ENCODE measurements around the gene RHEB.

Gene RHEB

DNA sequence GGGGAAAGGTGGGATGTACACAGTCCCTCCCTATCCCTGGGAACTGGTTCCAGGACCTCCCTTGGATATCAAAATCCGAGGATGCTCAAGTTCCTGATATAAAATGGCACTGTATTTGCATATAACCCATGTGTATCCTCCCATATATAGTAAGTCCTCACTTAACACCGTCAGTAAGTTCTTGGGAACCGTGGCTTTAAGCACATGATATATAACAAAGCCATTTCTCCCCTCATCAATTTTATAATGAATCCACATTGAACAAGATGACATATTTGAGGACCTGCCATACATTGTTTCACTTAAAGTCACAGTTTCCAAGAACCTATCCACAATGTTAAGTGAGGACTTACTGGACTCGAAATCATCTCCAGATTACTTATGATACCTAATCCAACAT lies 85.1 kb downstream of the RHEB start:
- no peaks in the 10 kb centered on the region for H3K9me3 ChIP-seq (ENCODE audit: control insufficient read depth in 1 of 2, low read length in 2 of 2)
- H3K36me3 ChIP-seq (ENCODE audit: control insufficient read depth in 1 of 2, insufficient read depth in 2 of 2, low read length in 2 of 2), result no peaks in the 10 kb centered on the region
- no peak overlapping the region for H3K9ac ChIP-seq (ENCODE audit: low read depth in 1 of 2, low read length in 2 of 2)
- no peak overlapping the region for H3K4me3 ChIP-seq (ENCODE audit: low read depth in 1 of 2, low read length in 2 of 2)
- peaks cover 6 to 7% of the 10 kb centered on the region in 2 donors for H3K27me3 ChIP-seq (ENCODE audit: control insufficient read depth in 1 of 2, insufficient read depth in 2 of 2, low read length in 2 of 2)
- peaks cover 4 to 11% of the 10 kb centered on the region in 2 donors for H3K4me1 ChIP-seq (ENCODE audit: control insufficient read depth in 1 of 2, insufficient read depth in 2 of 2, low read length in 2 of 2)
- no peak overlapping the region for H3K27ac ChIP-seq (ENCODE audit: low read depth, low read length)

DNA sequence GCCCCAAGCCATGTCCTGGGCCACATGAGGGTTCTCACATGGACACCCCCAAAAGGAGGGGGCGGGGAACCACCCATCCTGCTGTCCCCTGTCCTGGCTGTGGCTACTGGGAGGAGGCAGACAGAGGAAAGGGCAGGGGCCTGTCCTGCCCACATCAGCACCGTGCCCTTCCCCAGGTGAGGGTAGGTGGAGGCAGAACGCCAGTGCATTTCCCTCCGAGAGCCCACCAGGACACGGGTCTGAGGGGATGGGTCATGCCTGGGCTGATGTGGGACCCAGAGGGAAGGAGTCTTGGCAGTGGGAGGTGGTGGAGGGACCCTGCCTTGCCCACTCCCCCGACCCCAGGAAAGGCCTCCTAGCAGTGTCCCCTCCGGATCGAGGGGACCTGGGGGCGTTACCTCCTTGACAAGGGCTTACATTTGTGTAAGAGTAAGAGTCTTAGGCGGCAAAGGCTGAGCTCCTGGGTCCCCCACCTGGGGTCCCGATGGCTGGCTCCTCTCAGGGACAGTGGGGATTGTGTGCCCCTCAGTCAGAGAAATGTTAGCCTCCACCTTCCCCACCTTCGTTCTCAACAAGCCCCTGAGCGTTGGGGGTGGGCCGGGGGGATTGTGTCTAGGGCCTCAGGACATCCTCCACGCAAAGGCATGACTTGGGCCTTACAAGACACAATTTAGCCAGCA lies 85.8 kb downstream of the RHEB start:
- no peak overlapping the region for H3K9ac ChIP-seq (ENCODE audit: low read depth in 1 of 2, low read length in 2 of 2)
- H3K27me3 ChIP-seq (ENCODE audit: control insufficient read depth in 1 of 2, insufficient read depth in 2 of 2, low read length in 2 of 2), result peaks cover 0 to under 1% of the 10 kb centered on the region in 2 donors
- H3K4me1 ChIP-seq (ENCODE audit: control insufficient read depth in 1 of 2, insufficient read depth in 2 of 2, low read length in 2 of 2), result peaks cover 7 to 16% of the 10 kb centered on the region in 2 donors
- no peak overlapping the region for H3K4me3 ChIP-seq (ENCODE audit: low read depth in 1 of 2, low read length in 2 of 2)
- H3K9me3 ChIP-seq (ENCODE audit: control insufficient read depth in 1 of 2, low read length in 2 of 2), result no peaks in the 10 kb centered on the region
- no peak overlapping the region for H3K27ac ChIP-seq (ENCODE audit: low read depth, low read length)
- no peaks in the 10 kb centered on the region for H3K36me3 ChIP-seq (ENCODE audit: control insufficient read depth in 1 of 2, insufficient read depth in 2 of 2, low read length in 2 of 2)

DNA sequence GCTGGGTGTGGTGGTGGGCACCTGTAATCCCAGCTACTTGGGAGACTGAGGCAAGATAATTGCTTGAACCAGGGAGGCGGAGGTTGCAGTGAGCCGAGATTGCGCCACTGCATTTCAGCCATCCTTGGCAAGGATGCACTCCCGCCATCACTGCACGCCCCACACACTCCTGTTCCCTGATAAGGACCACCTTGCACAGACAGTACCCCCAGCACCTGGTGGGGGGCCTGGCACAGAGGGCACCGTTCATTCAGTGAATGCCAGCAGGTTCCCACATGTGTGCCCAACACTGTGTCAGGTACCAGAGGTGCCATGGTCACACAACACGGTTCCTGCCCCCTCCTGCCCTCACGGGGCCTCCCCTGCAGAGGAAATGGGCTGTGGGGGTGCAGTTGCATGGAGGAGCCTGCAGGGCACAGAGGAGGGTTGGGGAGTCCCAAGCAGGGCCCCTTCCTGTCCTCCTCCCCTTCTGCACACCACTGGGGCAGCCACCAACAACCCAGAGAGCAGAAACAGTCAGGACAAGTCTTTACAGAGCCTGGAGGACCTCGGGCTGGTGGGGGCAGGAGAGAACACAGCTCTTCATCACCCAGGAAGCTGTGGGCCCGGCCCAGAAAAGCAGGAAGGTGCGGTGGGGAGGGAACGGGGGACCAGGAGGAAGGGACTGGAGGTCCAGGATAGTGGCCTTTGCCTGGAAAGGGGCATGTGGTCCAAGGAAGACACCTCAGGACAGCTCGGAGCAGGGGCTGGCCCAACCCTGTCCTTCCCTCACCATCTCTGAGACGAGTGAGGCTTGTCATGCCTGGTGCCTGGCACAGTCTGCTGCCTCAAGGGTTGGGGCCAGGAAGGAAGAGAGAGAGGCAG lies 86.8 kb downstream of the RHEB start:
- H3K9ac ChIP-seq (ENCODE audit: low read depth in 1 of 2, low read length in 2 of 2), result no peak overlapping the region
- no peak overlapping the region for H3K4me3 ChIP-seq (ENCODE audit: low read depth in 1 of 2, low read length in 2 of 2)
- no peak overlapping the region for H3K27ac ChIP-seq (ENCODE audit: low read depth, low read length)
- H3K27me3 ChIP-seq (ENCODE audit: control insufficient read depth in 1 of 2, insufficient read depth in 2 of 2, low read length in 2 of 2), result no peaks in the 10 kb centered on the region
- peaks cover 7 to 16% of the 10 kb centered on the region in 2 donors for H3K4me1 ChIP-seq (ENCODE audit: control insufficient read depth in 1 of 2, insufficient read depth in 2 of 2, low read length in 2 of 2)
- H3K36me3 ChIP-seq (ENCODE audit: control insufficient read depth in 1 of 2, insufficient read depth in 2 of 2, low read length in 2 of 2), result no peaks in the 10 kb centered on the region
- H3K9me3 ChIP-seq (ENCODE audit: control insufficient read depth in 1 of 2, low read length in 2 of 2), result no peaks in the 10 kb centered on the region

DNA sequence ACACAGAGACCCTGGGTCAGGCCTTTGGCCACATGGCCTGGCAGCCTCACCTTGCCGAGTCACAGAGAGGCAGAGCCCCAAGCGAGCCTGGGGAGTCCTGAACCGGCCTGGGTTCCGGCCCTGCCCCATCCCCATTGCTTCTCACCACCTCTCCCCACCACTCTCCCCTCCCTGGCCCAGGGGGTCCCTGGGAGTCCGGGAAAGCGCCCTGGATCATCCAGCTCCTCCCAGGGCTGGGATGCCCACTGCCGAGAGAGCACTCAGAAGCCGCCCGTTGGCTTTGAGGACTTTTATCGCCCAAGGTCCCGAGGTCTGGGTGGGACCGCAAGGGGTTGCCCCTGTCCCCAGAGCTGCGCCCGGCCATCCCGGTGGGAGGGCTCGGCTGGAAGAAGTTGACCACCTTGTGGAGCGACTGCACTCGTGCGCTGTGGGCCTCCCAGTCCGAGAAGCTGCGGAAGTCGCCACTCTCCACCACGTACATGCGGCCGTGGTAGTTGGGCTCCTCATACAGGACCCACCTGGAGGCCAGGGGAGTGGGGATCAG lies 87.9 kb downstream of the RHEB start:
- Histone ChIP-seq H3K9ac (ENCODE audit: low read depth in 1 of 2, low read length in 2 of 2) (no peak overlapping the region), H3K4me1 (ENCODE audit: control insufficient read depth in 1 of 2, insufficient read depth in 2 of 2, low read length in 2 of 2) (peaks cover 13 to 24% of the 10 kb centered on the region in 2 donors), H3K27me3 (ENCODE audit: control insufficient read depth in 1 of 2, insufficient read depth in 2 of 2, low read length in 2 of 2) (no peaks in the 10 kb centered on the region), H3K4me3 (ENCODE audit: low read depth in 1 of 2, low read length in 2 of 2) (no peak overlapping the region), H3K27ac (ENCODE audit: low read depth, low read length) (no peak overlapping the region), H3K36me3 (ENCODE audit: control insufficient read depth in 1 of 2, insufficient read depth in 2 of 2, low read length in 2 of 2) (no peaks in the 10 kb centered on the region), H3K9me3 (ENCODE audit: control insufficient read depth in 1 of 2, low read length in 2 of 2) (no peaks in the 10 kb centered on the region)

DNA sequence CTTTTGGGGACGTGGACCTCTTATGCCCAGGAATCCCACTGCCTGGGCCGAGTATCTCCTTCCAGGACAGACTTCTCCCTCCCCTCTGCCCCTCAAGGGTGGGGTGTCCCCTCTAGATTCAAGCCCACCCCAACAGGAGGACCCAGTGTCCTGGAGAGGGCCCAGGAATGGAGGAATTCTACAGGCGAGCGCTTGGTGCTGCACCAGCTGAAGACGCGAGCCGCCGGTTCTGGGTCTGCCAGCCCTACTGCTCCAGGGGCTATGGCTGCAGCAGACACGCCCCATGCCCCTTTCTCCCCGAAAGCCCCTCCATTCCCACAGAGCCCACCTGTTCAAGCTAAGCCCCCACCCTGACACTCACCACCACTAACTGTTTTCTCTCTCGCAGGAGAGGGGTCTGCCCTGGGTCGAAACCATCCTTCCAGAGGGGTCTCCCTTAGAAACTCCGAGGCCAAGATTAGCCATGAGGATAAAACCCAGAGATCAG lies 88.4 kb downstream of the RHEB start:
- H3K27me3 ChIP-seq (ENCODE audit: control insufficient read depth in 1 of 2, insufficient read depth in 2 of 2, low read length in 2 of 2), result no peaks in the 10 kb centered on the region
- no peak overlapping the region for H3K4me3 ChIP-seq (ENCODE audit: low read depth in 1 of 2, low read length in 2 of 2)
- no peak overlapping the region for H3K27ac ChIP-seq (ENCODE audit: low read depth, low read length)
- H3K36me3 ChIP-seq (ENCODE audit: control insufficient read depth in 1 of 2, insufficient read depth in 2 of 2, low read length in 2 of 2), result no peaks in the 10 kb centered on the region
- H3K9ac ChIP-seq (ENCODE audit: low read depth in 1 of 2, low read length in 2 of 2), result no peak overlapping the region
- H3K4me1 ChIP-seq (ENCODE audit: control insufficient read depth in 1 of 2, insufficient read depth in 2 of 2, low read length in 2 of 2), result peaks cover 14 to 26% of the 10 kb centered on the region in 2 donors
- H3K9me3 ChIP-seq (ENCODE audit: control insufficient read depth in 1 of 2, low read length in 2 of 2), result no peaks in the 10 kb centered on the region

DNA sequence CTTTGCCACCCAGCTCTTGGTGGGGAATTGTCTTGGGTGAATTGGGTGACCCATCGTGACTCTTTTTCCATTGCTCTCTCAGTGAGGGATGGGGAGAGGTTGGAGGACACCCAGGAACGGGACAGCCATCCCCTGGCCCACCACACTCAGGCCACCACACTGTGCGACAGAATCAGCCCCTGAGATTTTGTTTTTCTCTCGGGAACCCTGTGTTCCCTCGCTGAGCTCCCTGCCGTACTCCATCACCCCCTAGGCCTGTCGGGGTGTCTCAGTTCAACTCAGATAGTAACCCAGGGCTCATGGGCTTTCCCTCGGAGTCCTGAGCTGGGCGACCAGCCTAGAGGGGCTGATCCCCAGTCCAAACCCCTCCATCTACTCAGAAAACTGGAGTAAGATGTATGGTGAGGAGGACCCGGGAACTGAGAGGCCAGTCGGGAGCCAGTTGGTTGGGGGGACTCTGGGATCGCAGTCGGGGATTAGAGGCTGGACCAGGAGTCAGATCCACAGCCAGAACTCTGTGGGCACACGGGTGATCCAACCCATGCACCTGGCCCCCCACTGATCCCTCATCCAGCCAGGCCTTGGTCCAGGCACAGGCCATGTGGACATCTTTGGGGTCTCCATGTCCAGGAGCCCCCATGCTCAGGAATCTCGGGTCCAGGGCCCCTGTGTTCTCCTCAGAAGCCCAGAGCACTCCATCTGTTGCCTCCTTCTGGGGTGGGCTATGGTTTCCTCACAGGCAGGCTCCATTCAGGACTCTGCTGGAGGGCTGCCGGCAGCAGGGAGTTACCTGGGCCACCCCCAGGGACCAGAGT lies 89.1 kb downstream of the RHEB start:
- peaks cover 14 to 27% of the 10 kb centered on the region in 2 donors for H3K4me1 ChIP-seq (ENCODE audit: control insufficient read depth in 1 of 2, insufficient read depth in 2 of 2, low read length in 2 of 2)
- no peaks in the 10 kb centered on the region for H3K36me3 ChIP-seq (ENCODE audit: control insufficient read depth in 1 of 2, insufficient read depth in 2 of 2, low read length in 2 of 2)
- no peak overlapping the region for H3K27ac ChIP-seq (ENCODE audit: low read depth, low read length)
- no peaks in the 10 kb centered on the region for H3K27me3 ChIP-seq (ENCODE audit: control insufficient read depth in 1 of 2, insufficient read depth in 2 of 2, low read length in 2 of 2)
- H3K9me3 ChIP-seq (ENCODE audit: control insufficient read depth in 1 of 2, low read length in 2 of 2), result no peaks in the 10 kb centered on the region
- H3K4me3 ChIP-seq (ENCODE audit: low read depth in 1 of 2, low read length in 2 of 2), result no peak overlapping the region
- no peak overlapping the region for H3K9ac ChIP-seq (ENCODE audit: low read depth in 1 of 2, low read length in 2 of 2)

DNA sequence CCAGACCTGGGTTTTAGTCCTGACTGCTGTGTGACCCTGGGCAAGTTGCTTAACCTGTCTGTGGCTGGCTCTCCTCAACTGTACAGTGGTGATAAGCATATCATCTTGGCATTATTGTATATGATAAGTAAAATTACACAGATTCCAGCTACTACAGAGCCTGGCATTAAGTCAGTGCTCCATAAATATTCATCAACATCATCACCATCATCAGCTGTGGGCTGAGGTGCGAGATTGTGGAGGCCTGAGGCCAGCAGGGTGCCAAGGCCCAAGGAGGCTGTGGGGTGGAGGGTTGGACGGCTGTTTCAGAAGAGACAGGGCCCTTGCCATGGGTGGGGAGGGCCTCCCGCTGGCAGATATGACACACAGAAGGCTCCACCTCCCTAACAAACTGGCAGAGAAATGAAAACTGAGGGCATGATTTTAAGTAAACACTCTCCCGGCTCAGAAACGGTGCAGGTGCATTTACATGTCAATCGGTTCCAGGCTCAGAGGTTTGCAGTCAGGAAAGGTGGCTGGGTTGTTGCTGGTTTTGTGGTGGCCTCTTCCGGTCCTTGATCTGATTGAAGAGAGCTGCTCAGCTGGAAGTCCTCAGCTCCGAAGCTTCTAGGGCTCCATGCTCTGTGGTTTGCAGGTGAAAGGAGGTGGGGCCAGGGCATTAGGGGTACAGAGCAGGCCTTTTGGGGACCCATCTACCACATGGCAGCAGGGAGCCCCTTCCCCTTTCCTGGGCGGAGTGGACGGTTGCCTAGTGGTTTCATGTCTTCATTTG lies 89.9 kb downstream of the RHEB start:
- Histone ChIP-seq H3K27me3 (ENCODE audit: control insufficient read depth in 1 of 2, insufficient read depth in 2 of 2, low read length in 2 of 2) (no peaks in the 10 kb centered on the region), H3K9ac (ENCODE audit: low read depth in 1 of 2, low read length in 2 of 2) (peak overlapping the region in 1 of 2 donors; percentile 25), H3K9me3 (ENCODE audit: control insufficient read depth in 1 of 2, low read length in 2 of 2) (no peaks in the 10 kb centered on the region), H3K36me3 (ENCODE audit: control insufficient read depth in 1 of 2, insufficient read depth in 2 of 2, low read length in 2 of 2) (no peaks in the 10 kb centered on the region), H3K4me3 (ENCODE audit: low read depth in 1 of 2, low read length in 2 of 2) (peak overlapping the region in 1 of 2 donors; percentile 3), H3K4me1 (ENCODE audit: control insufficient read depth in 1 of 2, insufficient read depth in 2 of 2, low read length in 2 of 2) (peaks cover 14 to 28% of the 10 kb centered on the region in 2 donors), H3K27ac (ENCODE audit: low read depth, low read length) (no peak overlapping the region)

DNA sequence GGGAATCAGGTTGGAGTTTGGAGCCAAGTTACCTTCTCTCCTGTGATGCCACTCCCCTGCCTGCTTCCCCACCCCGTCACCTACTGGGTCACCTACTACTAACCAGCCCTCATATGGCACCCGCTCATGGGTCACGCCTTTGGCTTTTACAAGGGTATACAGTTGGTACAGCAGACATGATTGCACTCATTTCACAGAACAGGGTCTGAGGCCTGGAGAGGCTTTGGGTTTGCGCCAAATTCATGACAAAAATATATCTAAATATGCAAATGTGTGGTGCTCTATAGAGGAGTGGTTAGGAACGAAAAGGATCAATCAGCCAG lies 90.5 kb downstream of the RHEB start:
- Histone ChIP-seq H3K36me3 (ENCODE audit: control insufficient read depth in 1 of 2, insufficient read depth in 2 of 2, low read length in 2 of 2) (no peaks in the 10 kb centered on the region), H3K9me3 (ENCODE audit: control insufficient read depth in 1 of 2, low read length in 2 of 2) (no peaks in the 10 kb centered on the region), H3K4me3 (ENCODE audit: low read depth in 1 of 2, low read length in 2 of 2) (no peak overlapping the region), H3K4me1 (ENCODE audit: control insufficient read depth in 1 of 2, insufficient read depth in 2 of 2, low read length in 2 of 2) (peaks cover 14 to 28% of the 10 kb centered on the region in 2 donors), H3K27me3 (ENCODE audit: control insufficient read depth in 1 of 2, insufficient read depth in 2 of 2, low read length in 2 of 2) (no peaks in the 10 kb centered on the region), H3K27ac (ENCODE audit: low read depth, low read length) (peak overlapping the region; percentile 1), H3K9ac (ENCODE audit: low read depth in 1 of 2, low read length in 2 of 2) (no peak overlapping the region)

DNA sequence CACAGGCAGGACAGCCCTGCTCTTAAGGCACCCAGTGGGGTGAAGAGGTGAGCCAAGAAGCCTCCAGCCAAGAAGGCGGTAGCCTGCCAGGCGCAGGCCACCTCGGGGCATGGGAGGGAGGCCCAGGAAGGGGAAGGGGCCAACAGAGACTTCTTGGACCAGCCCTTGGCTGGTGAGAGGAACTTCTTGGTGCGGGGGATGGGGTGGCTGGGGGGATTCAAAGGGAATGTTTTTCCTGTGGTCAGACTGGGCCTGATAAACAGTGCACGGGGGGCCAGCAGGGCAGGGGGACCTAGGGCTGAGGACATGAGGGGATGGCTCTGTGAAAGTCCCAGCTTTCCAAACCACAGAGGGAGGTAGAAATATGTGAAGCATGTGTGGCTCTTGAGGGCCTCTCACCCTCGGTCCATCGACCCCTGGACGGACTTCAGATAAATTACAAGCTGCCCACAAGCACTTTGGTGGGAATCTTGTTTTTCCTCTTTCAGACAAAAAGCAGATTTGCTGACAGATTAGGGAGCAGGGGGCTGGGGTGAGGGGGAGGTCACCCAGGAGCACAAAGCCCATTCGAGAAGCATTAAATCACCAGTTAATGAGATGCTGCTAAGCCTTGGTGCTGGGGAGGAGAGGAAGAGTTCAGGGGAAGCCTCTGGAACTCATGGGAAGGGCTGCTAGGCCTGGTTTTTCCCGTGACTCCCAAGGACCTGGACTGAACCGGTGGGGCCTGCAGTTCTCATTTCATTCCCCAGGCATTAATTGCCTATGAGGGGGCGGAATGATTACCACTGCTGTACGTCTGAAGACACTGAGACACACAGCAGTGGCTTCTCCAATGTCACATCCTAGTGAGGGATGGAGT lies 91.1 kb downstream of the RHEB start:
- Histone ChIP-seq H3K27me3 (ENCODE audit: control insufficient read depth in 1 of 2, insufficient read depth in 2 of 2, low read length in 2 of 2) (no peaks in the 10 kb centered on the region), H3K9ac (ENCODE audit: low read depth in 1 of 2, low read length in 2 of 2) (no peak overlapping the region), H3K36me3 (ENCODE audit: control insufficient read depth in 1 of 2, insufficient read depth in 2 of 2, low read length in 2 of 2) (no peaks in the 10 kb centered on the region), H3K4me3 (ENCODE audit: low read depth in 1 of 2, low read length in 2 of 2) (no peak overlapping the region), H3K9me3 (ENCODE audit: control insufficient read depth in 1 of 2, low read length in 2 of 2) (no peaks in the 10 kb centered on the region), H3K27ac (ENCODE audit: low read depth, low read length) (peak overlapping the region; percentile 35), H3K4me1 (ENCODE audit: control insufficient read depth in 1 of 2, insufficient read depth in 2 of 2, low read length in 2 of 2) (peaks cover 14 to 28% of the 10 kb centered on the region in 2 donors)

All from duodenal mucosa (tissue), 2 donors.